ENCODE measurements around the gene DLL4. TPM values are rescaled to one million over a fixed set of nuclear protein-coding genes. Genes with fewer than 3 reads are reported as not detected.

DLL4 gene
- total RNA-seq, 1 donor from 2014 or later = 33.3 TPM

- ATAC-seq = no peak
- DNase-seq (ENCODE audit: low spot score) = no peak
These were observed 24.5 kb upstream of the DLL4 start for GRCh38 chr15:40904552-40905201.

GRCh38 chr15:40906091-40906990 lies 22.8 kb upstream of the DLL4 start:
- DNase-seq (ENCODE audit: low spot score) (peak; percentile 89), ATAC-seq (peak; percentile 86)
- intact Hi-C loops (cut with DNase I) = loop anchor here (10.0 kb wide), 1 partner anchor 278 kb away; no protein-coding TSS in a partner anchor

More at GRCh38 chr15:40904552-40905201, 24.5 kb upstream of the DLL4 start:
- intact Hi-C loops (cut with DNase I) = loop anchor here (5.0 to 10.0 kb wide), 2 partner anchors 118 to 280 kb away; no protein-coding TSS in a partner anchor

- intact Hi-C loops (cut with DNase I) = loop anchor here (10.0 kb wide), 1 partner anchor 278 kb away; no protein-coding TSS in a partner anchor
- DNase-seq (ENCODE audit: low spot score) (no peak), ATAC-seq (peak; percentile 40)
These were observed 21.9 kb upstream of the DLL4 start for GRCh38 chr15:40906991-40907802.

- ATAC-seq (no peak), DNase-seq (ENCODE audit: low spot score) (no peak)
- intact Hi-C loops (cut with DNase I) = loop anchor here (10.0 kb wide), 1 partner anchor 277 kb away; no protein-coding TSS in a partner anchor
These were observed 21.0 kb upstream of the DLL4 start for GRCh38 chr15:40908095-40908494.

- DNase-seq (ENCODE audit: low spot score) (no peak), ATAC-seq (no peak)
- intact Hi-C loops (cut with DNase I) = loop anchor here (10.0 kb wide), 1 partner anchor 275 kb away; no protein-coding TSS in a partner anchor
These were observed 19.2 kb upstream of the DLL4 start for GRCh38 chr15:40909662-40910630.

- DNase-seq (ENCODE audit: low spot score) (no peak), ATAC-seq (no peak)
- intact Hi-C loops (cut with DNase I) = no loop called here
These were observed 18.0 kb upstream of the DLL4 start for GRCh38 chr15:40911141-40911540.

- intact Hi-C loops (cut with DNase I) = no loop called here
- DNase-seq (ENCODE audit: low spot score) (no peak), ATAC-seq (no peak)
These were observed 17.4 kb upstream of the DLL4 start for GRCh38 chr15:40911693-40912092.

- intact Hi-C loops (cut with DNase I) = no loop called here
- no peak for ATAC-seq
- no peak for DNase-seq (ENCODE audit: low spot score)
These were observed 16.7 kb upstream of the DLL4 start for GRCh38 chr15:40912478-40912877.

GRCh38 chr15:40914013-40914412 lies 15.1 kb upstream of the DLL4 start:
- intact Hi-C loops (cut with DNase I) = no loop called here
- no peak for ATAC-seq

GRCh38 chr15:40914486-40914885 lies 14.7 kb upstream of the DLL4 start:
- ATAC-seq (no peak), DNase-seq (ENCODE audit: low spot score) (no peak)
- intact Hi-C loops (cut with DNase I) = no loop called here

More at GRCh38 chr15:40914013-40914412, 15.1 kb upstream of the DLL4 start:
- DNase-seq (ENCODE audit: low spot score) = no peak

- no peak for DNase-seq (ENCODE audit: low spot score)
- no peak for ATAC-seq
- intact Hi-C loops (cut with DNase I) = no loop called here
These were observed 14.0 kb upstream of the DLL4 start for GRCh38 chr15:40915116-40915661.

GRCh38 chr15:40915679-40916078 lies 13.5 kb upstream of the DLL4 start:
- intact Hi-C loops (cut with DNase I) = no loop called here
- DNase-seq (ENCODE audit: low spot score) (no peak), ATAC-seq (no peak)

GRCh38 chr15:40917585-40917984 lies 11.6 kb upstream of the DLL4 start:
- intact Hi-C loops (cut with DNase I) = no loop called here
- DNase-seq (ENCODE audit: low spot score) = no peak
- ATAC-seq = no peak

- intact Hi-C loops (cut with DNase I) = no loop called here
- DNase-seq (ENCODE audit: low spot score) = no peak
- ATAC-seq = no peak
These were observed 10.9 kb upstream of the DLL4 start for GRCh38 chr15:40918146-40918798.

GRCh38 chr15:40918799-40919392 lies 10.2 kb upstream of the DLL4 start:
- no peak for DNase-seq (ENCODE audit: low spot score)
- intact Hi-C loops (cut with DNase I) = no loop called here
- ATAC-seq = peak; percentile 19

GRCh38 chr15:40921949-40922607 lies 7.1 kb upstream of the DLL4 start:
- DNase-seq (ENCODE audit: low spot score) = no peak
- ATAC-seq = no peak
- intact Hi-C loops (cut with DNase I) = no loop called here

All from sciatic nerve (tissue), 2 donors.